Esophagus muscularis mucosa (tissue), 4 donors: ENCODE data around the gene MRPL43.
A peak's percentile ranks its signal among the peaks of the same experiment; 100 is the strongest.

Source experiments
- CTCF ChIP-seq, 3 experiments: fragments of 200-600 bp in 2 of 3; fragments of 450-650 bp in 1 of 3; sonication (generic) in 2 of 3; IDR thresholded peaks; one replicate each; pipeline ENCODE4 v1.5.1; 2017 to 2019; ENCODE audit warnings: antibody characterized with exemption in 3 of 3, mild to moderate bottlenecking in 2 of 3, moderate library complexity in 1 of 3
- EP300 ChIP-seq: sonication (generic); formaldehyde crosslinking; IDR thresholded peaks from one replicate; pipeline ENCODE4 v1.6.1; 2017; ENCODE audit warnings: antibody characterized with exemption
- POLR2A ChIP-seq: fragments of 450-650 bp; IDR thresholded peaks from one replicate; pipeline ENCODE4 v1.6.1; 2017; ENCODE audit warnings: antibody characterized with exemption, moderate library complexity, mild to moderate bottlenecking, low read depth
- POLR2AphosphoS5 ChIP-seq, 2 donors: sonication (generic); formaldehyde crosslinking; IDR thresholded peaks; one replicate each; pipeline ENCODE4 v1.6.1; 2017; ENCODE audit warnings: antibody characterized with exemption in 2 of 2

GRCh38 chr10:100998991-100999741 is 11.9 kb upstream of the MRPL43 start:
- TF ChIP-seq CTCF (IDR thresholded peaks at IDR 0.05) (peak; percentile 93 to 99 (median 98)), POLR2AphosphoS5 (IDR thresholded peaks at IDR 0.05) (peak; percentile 87 to 96), POLR2A (peak; percentile 89), EP300 (no peak)
